Stimulated activated CD8-positive, alpha-beta memory T cell treated with anti-CD3 and anti-CD28 coated beads, Interleukin-2, amount 100 ng/mL, for 1 hour (primary cell): Measurements from ENCODE around the gene DERA.
"Not testable (repeated sequence)": the region's sequence is repeated elsewhere in the genome, so short reads cannot be mapped to it uniquely, and the experiment has no call there.

Experiments
- DNase-seq, 2 donors: peaks; one replicate each; pipeline ENCODE4 v3.0.0-alpha.2; 2020; ENCODE audit warnings: low read depth in 2 of 2

DERA gene

DNA sequence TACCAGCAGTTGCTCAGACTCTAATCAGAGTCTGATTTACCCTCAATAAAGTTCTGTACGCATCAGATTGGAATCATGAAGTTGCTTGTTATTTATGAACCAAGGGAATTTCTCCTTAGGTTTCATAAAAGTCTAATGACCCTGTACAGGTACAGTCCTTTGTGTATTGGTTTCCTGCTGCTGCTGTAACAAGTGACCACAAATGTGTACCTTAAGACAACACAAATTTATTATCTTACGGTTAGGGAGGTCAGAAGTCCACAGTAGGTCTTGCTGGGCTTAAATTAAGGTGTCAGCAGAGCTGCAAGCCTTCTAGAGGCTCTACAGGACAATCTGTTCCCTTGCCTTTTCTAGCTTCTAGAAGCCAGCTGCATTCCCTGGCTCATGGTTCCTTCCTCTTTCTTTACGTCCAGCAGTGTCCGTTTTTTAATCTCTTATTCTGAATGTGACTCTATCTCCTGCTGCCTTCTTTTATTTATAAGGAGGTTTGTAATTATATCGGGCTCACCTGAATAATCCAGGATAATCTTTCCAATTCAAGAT lies 6.7 kb upstream of the DERA start:
- no peak for DNase-seq

DNA sequence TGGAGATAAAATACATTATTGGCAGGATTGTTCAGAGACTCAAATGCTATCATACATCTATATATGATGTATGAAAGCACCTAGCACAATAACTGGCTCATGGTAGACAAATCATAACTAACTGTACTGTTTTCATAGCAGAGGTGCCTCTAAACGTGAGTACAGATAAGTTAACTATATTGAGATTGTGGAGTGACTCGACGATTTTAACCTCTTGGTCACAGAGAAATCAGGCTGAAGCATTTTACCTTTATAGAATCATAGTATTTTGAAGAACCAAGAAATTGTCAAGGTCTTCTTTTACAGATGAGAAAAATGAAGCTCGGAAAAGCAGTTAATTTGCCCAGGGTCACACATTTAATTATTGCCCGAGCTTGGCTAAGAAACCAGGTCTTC lies 666 bp upstream of the DERA start:
- DNase-seq: no peak

- DNase-seq: not testable (repeated sequence)
These were observed 799 bp downstream of the DERA start for GRCh38 chr12:15911931-15912330.

- DNase-seq: not testable (repeated sequence)
These were observed 3.0 kb downstream of the DERA start for GRCh38 chr12:15914131-15914530.

GRCh38 chr12:15918066-15918465 lies 6.9 kb downstream of the DERA start:
- DNase-seq: no peak

- no peak for DNase-seq
These were observed 8.3 kb downstream of the DERA start for GRCh38 chr12:15919418-15919817.

GRCh38 chr12:15924956-15925355 lies 13.8 kb downstream of the DERA start:
- no peak for DNase-seq

GRCh38 chr12:15928346-15928745 lies 17.2 kb downstream of the DERA start:
- no peak for DNase-seq

- DNase-seq: no peak
These were observed 17.9 kb downstream of the DERA start for GRCh38 chr12:15928870-15929571.

DNA sequence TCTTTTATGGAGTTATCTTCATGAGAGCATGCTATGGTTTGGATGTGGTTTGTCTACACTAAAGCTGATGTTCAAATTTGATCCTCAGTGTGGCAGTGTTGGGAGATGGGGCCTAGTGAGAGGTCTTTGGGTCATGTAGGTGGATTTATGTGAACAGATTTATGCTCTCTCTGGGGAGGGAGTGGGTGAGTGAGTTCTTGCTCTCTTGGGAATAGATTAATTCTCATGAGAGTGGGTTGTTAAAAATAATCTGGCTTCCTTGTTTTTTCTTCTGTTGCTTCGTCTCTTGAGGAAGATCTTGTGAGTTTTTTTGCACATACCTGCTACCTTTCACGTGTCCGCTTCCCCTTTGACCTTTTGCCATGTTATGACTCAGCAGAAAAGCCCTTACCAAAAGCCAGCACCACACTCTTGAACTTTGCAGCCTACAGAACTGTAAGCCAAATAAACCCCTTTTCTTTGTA lies 20.5 kb downstream of the DERA start:
- no peak for DNase-seq

DNA sequence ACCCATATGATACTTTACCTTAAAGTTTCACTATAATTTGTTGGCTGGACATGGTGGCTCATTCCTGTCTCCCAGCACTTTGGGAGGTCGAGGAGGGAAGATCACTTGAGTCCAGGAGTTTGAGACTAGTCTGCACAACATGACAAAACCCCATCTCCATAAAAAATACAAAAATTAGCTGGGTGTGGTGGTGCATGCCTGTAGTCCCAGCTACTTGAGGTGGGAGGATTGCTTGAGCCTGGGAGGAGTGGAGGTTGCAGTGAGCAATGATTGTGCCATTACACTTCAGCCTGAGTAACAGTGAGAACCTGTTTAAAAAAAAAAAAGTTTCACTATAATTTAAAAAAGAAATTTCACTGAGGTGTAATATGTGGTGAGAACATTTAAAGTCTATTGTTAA lies 21.2 kb downstream of the DERA start:
- no peak for DNase-seq

DNA sequence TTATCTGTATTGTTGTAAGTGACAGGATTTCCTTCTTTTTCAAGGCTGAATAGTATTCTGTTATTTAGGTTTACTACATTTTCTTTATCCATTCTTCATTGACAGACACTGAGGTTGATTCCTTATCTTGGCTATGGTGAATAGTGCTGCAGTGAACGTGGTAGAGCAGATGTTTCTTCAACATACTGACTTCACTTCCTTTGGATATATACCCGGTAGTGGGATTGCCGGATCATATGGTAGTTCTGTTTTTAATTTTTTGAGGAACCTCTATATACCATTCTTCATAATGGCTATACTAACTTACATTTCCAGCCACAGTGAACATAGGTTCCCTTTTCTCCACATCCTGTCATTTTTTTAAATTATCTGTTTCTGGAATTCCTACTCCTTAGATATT lies 21.8 kb downstream of the DERA start:
- no peak for DNase-seq

DNA sequence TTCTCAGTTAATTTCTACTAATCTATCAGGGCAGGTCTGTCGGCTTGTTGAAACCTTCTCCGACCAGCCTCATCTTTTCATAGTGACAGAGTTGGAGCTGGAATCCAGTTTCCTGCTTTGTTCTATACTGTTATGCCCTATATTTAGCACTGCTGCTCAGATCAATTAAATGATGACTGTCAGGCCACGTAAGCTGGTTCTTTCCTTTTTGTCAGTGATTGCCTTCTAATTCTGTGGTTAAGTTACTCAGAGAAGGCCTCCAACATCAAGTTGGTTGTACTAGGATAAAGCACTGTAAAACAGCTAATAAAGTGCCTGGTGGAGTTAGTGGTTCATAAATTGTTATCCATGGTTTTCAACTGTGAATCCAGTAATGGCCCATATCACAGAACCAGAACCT lies 22.6 kb downstream of the DERA start:
- DNase-seq: no peak

GRCh38 chr12:15936751-15937150 lies 25.6 kb downstream of the DERA start:
- no peak for DNase-seq

DNA sequence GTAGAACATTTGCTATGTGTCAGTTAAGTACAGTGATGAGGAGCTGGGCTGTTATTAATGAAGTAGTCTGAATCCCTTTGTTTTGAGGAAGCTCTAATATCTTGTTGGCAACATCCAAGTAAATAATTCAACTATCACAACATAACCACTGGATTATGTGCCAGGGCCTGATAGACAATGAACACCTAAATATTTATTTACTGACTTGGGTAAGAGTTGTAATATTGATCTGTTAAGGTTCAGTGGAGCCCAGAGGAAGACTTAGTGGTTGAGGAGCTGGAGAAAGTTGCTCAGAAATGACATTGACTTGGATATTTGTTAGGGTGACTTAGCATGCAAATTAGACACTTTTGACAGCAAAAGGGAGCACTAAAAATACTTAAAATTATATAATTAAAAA lies 26.8 kb downstream of the DERA start:
- DNase-seq: no peak

DNA sequence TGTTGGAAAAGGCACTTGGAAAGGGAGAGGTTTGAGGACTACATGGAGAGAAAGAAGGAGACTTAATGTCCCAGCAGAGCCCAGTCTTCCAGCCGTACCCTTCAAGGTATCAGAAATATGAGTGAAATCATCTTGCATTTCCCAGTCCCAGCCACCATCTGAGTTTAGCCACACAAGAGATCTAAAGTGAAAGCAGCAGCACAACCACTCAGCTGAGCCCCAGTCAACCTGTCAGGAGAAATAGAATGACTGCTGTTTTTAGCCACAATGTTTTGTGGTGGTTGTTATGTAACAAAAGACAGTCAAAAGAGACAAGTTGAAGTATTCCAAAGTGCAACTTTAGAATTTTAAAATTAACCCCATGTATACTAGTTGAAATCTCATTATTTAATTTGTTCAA lies 28.0 kb downstream of the DERA start:
- DNase-seq: no peak

DNA sequence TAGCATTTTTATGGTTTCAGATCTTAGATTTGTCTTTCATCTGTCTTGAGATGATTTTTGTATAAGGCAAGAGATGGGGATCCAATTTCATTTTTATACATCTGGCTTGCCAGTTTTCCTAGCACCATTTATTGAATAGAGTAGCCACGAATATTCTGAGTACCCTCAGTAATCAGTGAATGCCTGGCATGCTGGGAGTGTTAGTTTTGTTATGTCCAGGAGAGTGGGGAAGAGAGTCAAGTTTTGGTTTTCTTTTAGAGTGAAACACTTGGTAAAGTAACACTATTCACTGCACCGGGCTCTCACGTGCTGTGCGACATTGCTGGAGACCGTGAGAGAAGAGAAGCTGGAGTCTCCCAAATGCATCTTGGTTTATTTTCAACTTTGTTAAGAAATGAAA lies 31.3 kb downstream of the DERA start:
- DNase-seq: no peak

DNA sequence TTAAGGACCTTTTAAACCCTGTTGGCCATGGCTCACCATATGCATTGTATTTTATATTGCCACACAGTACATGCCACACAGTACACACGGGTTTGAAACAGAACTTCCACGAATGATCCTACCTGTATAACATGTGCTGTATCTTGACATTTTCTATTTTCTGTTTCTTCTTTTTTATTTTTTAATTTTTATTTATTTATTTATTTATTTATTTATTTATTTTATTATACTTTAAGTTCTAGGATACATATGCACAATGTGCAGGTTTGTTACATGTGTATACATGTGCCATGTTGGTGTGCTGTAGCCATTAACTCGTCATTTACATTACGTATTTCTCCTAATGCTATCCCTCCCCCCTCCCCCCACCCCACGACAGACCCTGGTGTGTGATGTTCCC lies 32.4 kb downstream of the DERA start:
- DNase-seq: not testable (repeated sequence)

DNA sequence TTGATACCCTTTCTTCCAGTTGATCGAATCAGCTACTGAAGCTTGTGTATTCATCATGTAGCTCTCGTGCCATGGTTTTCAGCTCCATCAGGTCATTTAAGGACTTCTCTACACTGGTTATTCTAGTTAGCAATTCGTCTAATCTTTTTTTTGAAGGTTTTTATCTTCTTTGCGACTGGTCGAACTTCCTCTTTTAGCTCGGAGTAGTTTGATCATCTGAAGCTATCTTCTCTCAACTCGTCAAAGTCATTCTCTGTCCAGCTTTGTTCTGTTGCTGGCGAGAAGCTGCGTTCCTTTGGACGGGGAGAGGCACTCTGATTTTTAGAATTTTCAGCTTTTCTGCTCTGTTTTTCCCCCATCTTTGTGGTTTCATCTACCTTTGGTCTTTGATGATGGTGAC lies 37.3 kb downstream of the DERA start:
- DNase-seq: not testable (repeated sequence)

GRCh38 chr12:15955281-15955680 lies 44.1 kb downstream of the DERA start:
- DNase-seq: no peak

DNA sequence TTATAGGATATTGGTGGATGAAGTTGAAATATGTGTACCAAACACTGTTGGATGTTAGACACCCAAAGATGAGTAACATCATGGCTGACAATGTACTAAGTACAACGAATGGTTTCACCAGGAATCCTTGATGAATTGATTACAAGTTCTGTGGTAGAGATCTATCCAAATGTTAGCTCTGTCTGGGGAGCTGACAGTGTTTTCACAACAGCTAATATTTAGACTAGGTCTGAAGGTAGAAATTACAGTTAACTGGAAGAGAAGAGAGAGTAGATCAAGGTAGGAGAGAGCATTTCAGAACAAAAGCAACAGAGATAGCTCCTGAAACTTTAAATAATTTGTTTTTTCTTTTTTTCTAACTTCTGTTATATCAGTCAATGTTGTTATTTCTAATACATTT lies 44.9 kb downstream of the DERA start:
- no peak for DNase-seq

DNA sequence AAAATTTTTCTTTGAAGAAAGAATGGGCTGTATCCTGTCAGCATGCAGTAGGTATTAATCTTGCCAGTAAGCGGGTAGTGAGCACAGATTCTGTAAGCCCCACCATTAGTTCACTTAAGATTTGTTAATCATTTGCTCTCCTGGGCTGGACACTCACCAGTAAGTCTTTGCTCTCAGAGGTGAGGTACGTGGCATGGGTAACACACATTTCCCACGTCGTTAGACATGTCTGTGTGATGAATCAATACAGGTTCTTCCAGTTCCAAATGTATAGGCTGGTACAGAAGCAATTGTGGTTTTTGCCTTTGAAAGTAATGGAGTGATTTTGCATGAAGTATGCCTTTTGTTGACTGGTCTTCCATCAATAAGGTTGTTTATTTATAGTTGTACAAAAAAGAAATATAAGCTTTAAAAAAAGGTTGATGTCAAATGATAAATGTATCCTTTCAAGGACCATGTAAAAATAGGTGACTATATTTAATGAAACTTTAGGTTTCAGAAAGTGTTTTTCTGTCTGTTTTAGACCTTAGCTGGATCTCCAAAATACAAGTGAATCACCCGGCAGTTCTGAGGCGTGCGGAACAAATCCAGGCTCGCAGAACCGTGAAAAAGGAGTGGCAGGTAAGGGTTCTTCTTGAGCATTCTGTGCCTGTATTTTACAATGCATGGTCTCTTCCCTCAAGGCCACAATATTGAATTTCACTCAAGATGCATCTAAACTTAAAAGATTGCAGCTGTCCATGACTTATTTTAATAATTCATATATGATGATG lies 45.5 kb downstream of the DERA start:
- no peak for DNase-seq

- no peak for DNase-seq
These were observed 51.6 kb downstream of the DERA start for GRCh38 chr12:15962760-15963159.
